Stimulated activated naive CD8-positive, alpha-beta T cell treated with anti-CD3 and anti-CD28 coated beads, Interleukin-15, Interleukin-2, amounts not matched to agents 100 U/mL and 50 U/mL, for 24 hours (primary cell): Measurements from ENCODE around the gene PSMA6.
"Not testable (repeated sequence)": the region's sequence is repeated elsewhere in the genome, so short reads cannot be mapped to it uniquely, and the experiment has no call there.

ENCODE experiments used
- ATAC-seq: fragments of 150-1000 bp; cut with Tn5 transposase; one replicate; pipeline ENCODE4 v1.10.0; 2021
- DNase-seq: peaks from one replicate; pipeline ENCODE4 v3.0.0; 2021

The PSMA6 gene

DNA sequence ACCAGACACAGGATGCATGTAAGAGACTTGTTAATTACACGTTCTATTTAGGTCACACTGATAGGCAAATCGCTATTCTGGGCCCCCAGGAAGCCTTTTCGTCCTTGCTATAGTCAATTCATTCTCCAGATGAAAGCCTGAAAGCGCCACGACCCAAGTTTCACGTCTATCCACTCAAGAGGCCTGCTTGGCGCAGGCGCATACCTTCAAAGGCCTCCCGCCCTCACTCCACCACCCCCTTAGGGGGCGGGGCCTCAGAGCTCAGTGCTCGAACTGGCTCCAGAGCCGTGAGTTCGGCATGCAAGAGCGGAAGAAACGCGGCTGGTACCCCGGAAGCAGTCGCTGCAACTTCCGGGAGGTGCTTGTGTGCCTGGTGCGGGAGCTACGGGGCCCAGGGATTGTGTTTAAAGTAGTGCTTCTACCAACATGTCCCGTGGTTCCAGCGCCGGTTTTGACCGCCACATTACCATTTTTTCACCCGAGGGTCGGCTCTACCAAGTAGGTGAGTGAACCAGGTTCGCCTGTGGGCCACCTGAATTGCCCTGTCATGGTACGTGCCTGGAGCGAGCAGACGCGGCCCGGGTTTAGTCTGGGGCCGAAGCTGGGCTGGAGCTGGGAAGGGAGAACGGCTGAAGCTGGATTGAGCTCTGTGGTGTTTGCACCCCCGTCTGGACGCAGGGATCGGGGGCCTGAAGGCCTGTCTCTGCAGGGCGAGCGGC lies at the start of gene PSMA6:
Gene PSMA6 (plus strand): TSS at position 332 of the 719 bp plus-strand sequence. CDS start 95 bp downstream, at position 427.
- DNase-seq (peak; percentile 99), ATAC-seq (peak; percentile 86)

DNA sequence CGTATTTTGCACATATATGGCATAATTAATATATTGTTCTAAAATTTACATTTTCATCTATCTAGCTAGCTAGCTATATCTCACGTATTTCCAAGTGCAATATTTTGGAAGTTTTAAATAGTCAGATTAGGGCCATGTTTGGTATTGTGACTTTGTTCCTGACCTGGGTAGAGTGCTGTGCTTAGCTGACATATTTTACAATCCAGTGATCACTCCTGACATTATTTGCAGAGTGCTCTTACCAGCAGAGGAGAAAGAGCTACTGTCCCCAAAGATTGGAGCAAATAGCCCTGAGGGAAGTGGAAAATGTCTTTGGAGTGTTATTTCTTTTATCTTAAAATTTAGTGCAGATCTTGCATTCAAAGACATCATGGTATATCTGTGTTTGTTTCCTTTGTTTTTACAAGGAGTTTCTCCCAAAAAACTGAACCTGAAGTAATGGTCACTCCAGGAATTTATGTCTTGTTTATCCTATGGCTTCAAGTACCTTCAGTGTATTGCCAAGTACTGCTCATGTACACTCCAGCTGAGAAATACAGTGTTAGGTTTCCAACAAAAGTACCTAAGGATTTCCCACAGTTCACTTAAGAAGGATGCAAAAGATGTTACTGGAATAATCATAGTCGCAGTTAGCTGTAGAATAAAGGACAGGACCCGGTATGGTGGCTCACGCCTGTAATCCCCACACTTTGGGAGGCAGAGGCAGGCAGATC lies 49.4 kb upstream of the PSMA6 start:
- DNase-seq (no peak), ATAC-seq (no peak)

DNA sequence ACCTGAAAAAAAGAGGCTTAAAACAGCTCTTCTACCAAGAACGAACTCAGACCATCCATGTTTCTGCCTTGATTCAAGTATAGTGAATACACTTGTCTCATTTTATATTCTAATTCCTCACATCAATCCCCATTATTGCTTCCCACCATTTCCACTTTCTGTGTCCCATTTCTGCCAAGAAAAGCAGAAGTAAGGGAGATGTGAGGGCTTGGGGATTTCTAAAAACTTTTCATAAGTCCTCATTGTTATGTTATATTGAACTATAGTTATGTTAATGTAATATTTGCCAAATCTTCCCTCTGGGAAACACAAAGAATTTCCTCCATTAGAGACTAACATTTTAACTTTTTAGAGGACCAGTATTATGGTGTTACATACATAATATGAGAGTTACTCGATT lies 48.2 kb upstream of the PSMA6 start:
- DNase-seq (no peak), ATAC-seq (no peak)

DNA sequence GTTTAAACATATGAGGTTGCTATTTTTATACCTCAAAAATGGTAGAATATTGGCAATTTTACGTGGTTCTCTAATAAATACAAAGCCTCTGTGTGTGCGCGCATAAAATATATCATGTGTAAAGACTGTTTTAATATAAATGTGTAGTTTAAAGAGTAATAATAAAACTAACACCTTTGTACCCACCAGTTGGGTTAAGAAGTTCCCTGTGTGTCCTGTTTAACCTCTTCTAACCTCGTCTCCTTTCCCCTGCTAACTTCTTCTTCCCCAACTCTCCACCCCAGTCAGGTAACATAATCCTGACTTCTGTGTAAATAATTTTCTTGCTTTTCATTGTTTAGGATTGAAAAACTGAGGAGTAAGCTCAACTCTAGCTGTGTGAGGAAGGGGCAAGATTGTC lies 47.6 kb upstream of the PSMA6 start:
- no peak for DNase-seq
- ATAC-seq: no peak

DNA sequence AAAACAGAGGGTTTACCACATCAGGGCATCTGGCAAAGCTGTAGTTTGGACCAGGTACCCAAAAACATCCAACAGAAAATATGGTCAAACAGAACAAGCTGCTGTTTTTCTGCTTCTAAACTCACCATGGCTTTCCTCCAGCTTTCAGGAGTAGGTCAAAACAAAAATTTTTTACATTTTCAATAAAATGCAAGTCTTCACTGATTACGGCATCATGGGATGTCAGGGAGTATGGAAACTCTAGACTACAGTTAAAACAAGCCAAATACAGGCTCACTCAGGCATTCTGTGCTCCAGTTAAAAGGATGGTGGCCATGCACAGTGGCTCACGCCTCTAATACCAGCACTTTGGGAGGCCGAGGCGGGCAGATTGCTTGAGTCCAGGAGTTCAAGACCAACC lies 47.1 kb upstream of the PSMA6 start:
- ATAC-seq (no peak), DNase-seq (no peak)

DNA sequence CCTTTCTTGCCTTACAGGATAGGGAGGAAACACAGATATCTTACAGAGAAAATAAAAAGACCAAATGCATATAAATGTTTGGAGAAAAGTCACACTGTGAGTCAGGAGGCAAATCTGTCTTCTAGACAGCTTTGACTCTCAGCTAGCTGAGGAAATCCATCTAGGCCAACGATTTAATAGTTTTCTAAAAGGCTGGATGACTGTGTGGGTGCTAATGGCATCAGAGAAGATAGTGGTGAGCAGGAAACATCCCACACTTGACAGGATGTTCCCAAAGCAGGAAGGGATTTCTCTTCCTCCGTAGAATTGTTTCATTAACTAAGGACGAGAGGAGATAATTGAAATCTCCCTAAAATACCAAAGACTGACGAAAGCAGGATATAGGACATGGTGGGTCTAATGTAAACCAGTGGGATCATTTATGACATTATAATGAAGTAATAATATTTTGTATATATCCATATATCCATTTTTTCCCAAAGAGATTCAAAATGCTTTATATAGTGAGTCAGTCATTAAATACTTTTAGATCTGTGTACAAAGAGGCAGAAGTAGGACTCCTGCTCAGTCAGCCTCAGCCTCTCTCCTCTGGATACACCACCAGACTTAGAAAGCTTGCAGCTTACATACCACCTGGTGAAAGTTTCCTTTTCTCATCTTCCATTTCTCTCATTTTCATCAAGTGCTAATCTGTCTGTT lies 44.3 kb upstream of the PSMA6 start:
- ATAC-seq (no peak), DNase-seq (no peak)

DNA sequence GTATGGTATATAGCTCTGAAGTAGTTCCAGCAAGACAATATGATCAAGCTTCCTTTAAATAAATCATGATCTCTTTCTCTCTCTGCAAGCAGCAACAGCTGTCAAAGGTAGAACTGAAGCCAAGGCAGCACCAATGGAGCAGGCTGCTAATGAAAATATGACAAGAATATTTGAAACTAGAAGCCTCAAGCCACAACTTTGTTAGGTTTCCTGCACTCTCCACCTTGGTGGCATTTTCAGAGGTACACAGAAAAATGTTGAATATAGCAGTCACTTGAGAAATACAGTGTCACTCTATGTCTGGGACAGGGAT lies 43.8 kb upstream of the PSMA6 start:
- no peak for ATAC-seq
- no peak for DNase-seq

DNA sequence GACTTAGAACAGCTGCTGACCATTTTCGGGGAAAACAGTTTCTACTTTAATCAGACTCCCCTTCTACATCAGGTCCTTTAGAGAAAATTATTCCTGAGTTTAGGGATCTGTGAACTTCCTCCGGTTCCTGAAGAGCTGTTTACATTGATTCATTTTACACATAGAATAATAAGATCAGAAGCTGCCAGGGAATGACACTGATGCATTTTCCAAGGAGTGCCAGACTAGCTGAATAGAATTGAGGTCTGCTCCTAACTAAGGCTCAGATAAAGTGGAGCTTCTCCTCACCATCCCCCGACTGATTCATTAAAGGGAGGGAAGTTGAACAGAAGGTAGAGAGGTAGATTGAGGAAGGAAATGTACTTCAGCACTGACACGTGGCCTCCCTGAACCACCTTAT lies 41.9 kb upstream of the PSMA6 start:
- DNase-seq (no peak), ATAC-seq (no peak)

DNA sequence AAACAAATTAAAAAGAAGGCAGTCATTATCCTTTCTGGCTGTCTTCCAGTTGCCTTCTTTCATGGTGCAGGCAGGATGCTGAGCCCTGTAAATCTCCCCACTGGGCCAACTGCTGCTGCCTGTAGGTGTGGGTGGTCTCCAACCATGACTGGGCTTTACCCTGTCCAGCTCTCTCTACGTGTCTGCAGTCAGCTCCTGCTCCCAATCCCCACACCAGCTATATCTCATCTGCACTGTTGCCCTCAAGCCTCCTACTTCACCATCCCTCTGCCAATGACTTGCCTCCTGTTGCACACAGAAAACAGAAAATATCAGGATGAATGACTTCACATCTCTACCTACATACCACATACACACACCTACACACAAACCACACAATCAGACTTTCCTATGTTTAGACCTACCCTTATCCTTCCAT lies 39.7 kb upstream of the PSMA6 start:
- DNase-seq: peak; percentile 16
- ATAC-seq: peak; percentile 52

DNA sequence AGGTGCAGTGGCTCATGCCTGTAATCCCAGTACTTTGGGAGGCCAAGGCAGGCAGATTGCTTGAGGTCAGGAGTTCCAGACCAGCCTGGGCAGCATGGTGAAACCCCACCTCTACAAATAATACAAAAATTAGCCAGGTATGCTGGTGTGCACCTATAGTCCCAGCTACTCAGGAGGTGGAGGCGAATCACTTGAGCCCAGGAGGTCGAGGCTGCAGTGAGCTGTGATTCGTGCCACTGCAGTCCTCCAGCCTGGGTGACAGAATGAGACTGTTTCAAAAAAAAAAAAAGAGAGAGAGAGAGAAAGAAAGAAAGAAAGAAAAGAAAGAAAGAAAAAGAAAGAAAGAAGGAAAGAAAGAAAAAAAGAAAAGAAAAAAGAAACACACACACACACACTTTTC lies 39.1 kb upstream of the PSMA6 start:
- not testable (repeated sequence) for DNase-seq
- peak; percentile 19 for ATAC-seq

DNA sequence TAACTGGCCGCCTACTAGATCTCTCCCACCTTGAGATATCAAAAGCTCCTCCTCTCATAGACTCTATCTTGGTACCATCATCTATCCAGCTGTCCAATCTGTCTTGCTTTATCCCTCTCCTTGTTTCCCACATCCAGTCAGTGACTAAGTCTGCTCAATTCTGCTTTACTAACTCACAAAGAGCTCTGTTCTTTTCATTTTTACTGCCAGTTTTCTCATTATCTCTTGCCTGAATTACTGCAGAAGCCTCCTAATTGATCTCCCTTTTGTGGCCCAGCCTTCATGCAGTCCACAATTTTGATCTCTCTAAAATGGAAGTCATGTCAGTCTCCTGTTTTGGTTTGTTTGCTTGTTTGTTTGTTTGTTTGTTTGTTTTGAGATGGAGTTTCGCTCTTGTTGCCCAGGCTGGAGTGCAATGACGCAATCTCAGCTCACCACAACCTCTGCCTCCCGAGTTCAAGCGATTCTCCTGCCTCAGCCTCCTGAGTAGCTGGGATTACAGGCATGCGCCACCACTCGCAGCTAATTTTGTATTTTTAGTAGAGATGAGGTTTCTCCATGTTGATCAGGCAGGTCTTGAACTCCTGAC lies 38.1 kb upstream of the PSMA6 start:
- DNase-seq, ATAC-seq: not testable (repeated sequence)

DNA sequence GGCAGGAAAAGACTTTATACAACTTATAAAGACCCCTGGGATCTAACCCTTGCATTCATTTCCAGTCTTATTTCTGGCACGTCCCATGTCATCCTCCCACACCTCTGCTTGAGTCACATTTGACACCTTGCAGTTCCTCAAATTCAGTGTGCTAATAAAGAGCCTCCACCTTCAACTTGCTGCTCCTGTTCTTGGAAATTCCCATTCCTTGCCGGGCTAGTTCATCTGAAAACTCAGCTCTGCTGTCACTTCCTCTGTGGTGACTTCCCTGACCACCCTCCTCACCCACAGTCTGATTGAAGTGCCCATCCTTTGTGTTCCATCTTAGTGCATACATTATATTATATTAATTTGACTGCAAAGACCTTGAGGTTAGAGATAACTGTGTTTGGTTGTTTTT lies 37.4 kb upstream of the PSMA6 start:
- ATAC-seq (peak; percentile 78), DNase-seq (peak; percentile 51)

DNA sequence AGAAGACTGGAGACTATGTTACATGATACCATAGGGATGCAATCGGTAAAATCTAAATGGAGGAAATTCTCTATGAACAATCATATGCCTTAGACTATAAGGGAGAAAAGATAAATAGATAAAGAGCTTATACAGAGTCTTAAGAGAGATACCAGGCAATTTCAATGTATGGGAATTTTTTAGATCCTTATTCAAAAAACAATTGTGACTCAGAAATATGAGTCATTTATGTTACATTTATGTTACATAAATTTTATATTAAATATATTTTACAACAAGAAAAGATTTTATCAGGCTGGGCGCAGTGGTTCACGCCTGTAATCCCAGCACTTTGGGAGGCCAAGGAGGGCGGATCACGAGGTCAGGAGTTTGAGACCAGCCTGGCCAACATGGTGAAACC lies 36.5 kb upstream of the PSMA6 start:
- DNase-seq (no peak), ATAC-seq (no peak)

DNA sequence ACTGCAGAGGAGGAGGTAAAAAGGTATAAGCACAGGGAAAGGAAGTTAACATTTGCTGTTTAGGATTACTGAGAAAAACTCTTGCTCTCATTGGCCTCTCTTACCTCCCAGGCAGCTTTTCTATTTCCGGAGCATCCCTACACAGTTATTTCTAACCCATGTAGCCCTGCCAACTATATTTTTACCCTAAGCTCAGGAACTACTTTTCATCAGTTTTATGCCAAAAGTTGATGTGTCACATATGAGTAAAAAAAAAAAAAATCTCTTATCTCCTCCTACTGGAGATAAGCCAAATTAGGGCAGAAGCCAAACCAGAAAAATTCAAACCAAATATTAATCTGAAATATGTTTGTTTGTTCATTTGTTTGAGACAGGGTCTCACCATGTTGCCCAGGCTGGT lies 34.4 kb upstream of the PSMA6 start:
- DNase-seq (no peak), ATAC-seq (no peak)

DNA sequence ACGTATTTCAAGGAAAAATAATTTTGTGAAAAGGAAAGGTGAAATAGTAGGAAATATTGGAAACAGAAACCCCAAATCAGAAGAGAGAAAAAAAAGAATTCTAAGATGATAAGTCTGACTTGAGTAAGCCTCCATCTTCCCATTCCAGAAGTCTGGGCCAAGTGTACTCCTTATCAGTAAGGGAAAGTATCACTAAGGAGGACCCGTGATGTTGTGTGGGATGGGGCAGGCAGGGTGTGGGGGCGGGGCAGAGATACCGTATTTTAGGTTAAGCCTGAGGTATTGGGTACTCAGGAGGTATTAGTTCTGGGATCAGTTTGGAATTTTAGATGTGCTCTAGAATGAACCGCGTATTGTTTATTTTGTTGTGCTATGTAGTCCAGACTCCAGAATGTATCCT lies 33.8 kb upstream of the PSMA6 start:
- DNase-seq: no peak
- ATAC-seq: no peak

DNA sequence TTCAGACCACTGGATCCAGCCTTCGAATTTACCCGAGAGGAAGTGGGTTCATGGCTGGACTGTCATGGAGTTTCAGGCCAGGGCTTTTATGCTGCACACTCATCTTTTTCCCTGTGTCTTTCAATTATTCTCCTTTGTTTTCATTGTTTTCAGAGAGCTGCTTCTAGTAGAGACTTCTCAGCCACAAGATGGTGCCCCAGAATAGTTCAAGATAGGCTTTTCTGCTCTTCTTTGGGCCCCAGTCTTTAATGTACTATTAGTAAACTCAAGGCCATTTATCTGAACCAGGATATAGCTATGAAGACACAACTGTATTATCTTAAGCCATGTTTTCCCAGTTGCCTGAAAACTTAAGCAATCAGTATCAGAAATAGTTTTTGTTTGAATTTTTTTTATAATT lies 30.4 kb upstream of the PSMA6 start:
- ATAC-seq: no peak
- DNase-seq: no peak

DNA sequence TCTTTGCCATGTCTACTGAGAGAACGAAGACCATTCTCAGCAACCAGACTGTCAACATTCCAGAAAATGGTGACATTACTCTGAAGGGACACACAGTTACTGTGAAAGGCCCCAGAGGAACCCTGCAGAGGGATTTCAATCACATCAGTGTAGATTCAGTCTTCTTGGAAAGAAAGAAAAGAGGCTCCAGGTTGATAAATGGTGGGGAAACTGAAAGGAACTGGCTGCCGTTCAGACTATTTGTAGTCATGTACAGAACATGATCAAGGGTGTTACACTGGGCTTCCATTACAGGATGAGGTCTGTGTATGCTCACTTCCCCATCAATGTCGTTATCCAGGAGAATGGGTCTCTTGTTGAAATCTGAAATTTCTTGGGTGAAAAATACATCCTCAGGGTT lies 29.7 kb upstream of the PSMA6 start:
- no peak for DNase-seq
- no peak for ATAC-seq

DNA sequence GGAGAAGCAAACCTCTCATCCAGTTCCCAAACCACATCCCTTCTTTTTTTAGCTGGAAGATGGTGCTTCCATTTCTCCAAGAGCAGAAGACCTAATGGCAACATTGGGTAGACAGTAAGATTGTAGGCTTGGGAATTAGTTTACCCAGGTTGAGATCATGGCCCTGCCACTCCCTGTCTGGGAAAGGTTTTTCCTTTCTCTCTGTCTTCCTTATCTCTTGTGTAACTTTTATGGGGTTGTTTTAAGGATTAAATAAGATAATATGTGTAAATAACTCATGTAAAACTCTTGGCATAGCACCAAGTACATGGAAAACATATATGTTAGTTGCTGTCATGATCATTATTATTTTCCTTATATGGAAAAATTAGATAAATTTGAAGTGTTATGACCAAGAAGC lies 23.2 kb upstream of the PSMA6 start:
- DNase-seq (no peak), ATAC-seq (no peak)

DNA sequence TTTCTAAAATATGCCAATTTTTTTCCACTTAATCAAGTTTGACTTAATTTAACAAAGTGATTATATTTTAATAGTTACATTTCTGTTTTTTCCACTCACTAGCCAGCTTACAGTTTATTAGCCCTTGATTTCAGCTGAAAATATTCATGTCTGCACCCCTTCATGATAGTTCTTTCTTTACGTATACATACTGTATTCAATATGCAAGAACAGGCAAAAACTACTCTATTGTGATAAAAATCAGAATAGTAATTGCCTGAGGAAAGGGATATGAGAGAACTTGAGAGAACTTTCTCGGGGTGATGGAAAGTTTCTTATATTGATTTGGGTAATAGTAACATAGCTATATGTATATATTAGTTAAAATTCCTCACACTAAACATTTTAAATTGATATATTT lies 17.4 kb upstream of the PSMA6 start:
- ATAC-seq (no peak), DNase-seq (no peak)

DNA sequence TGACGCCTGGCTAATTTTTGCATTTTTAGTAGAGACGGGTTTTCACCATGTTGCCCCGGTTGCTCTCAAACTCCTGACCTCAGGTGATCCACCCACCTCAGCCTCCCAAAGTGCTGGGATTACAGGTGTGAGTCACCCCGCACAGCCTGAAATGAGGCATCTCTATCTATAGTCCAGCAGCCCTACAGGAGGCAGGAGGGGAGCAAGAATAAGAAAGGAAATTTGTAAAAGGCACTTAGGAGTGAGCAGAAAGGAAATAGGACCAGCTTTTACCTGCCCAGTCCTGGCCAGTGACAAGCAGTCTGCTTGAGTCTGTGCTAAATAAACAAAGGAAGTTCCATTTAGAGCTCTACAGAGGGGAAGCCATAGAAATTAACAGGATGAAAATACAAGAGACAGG lies 15.0 kb upstream of the PSMA6 start:
- no peak for ATAC-seq
- no peak for DNase-seq

DNA sequence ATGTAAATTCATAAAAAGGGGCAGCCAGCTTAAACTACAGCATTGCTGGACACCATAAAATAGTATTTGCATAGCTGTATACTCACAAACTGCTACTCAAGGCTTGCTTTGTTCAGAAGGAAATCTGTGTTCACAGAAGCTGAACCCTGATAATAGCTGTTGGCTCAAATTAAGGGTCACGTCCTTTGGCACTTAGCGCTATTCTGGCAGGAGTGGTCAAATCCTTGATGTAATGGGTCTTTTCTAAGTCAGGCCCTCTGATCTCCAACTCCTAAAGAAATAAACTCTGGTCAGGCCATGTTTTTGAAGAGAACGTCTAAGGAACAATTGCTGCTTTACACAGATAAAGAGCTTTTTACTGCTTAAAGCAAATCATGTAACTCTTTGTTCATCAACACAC lies 12.8 kb upstream of the PSMA6 start:
- ATAC-seq (no peak), DNase-seq (no peak)

DNA sequence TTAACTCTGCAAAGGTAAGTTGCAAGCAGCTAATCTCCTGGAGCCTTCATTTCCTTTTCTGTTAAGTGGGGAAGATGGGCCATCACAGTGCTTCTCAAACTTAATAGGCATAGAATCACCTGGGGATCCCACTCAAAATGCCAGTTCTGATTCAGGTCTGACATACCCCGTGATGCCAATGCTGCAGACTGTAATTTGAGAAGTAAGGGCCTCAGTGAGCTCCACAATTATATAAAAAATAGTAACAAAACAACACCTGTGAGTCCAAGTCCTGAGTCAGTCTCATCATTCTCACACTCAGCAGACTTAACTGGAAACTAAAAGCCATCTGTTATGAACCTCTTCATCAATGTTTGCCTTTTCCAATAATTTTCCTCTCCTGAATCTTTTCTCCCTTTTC lies 10.8 kb upstream of the PSMA6 start:
- DNase-seq: no peak
- no peak for ATAC-seq

DNA sequence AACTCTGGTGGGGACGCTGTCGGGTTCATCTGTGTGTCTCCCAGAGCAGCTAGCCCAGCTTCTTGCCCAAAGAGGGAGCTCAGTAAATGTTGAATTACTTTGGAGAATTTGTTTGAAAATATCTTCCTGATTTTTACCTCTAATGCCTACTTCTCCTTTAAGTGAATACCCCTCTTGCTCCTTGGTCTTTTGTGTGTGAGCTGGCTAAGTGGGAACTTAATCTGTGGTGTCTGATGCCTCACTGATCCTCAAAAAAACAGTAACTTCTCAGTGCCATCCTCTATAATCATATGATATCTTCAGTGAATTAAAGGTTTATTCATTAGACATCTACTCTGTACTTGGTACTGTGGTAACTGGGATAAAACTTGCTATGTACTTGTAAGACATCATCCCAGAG lies 7.7 kb upstream of the PSMA6 start:
- ATAC-seq (no peak), DNase-seq (no peak)
